ENCODE measurements around the gene CYP4X1. TPM values are rescaled to one million over a fixed set of nuclear protein-coding genes. Genes with fewer than 3 reads are reported as not detected.
"Not testable (repeated sequence)": the region's sequence is repeated elsewhere in the genome, so short reads cannot be mapped to it uniquely, and the experiment has no call there.

The CYP4X1 gene
- total and polyA plus RNA-seq, 7 experiments from 2014 or later = not detected

GRCh38 chr1:47031059-47031458 is 7.6 kb downstream of the CYP4X1 start:
- Histone ChIP-seq H3K4me1 (ENCODE audit: control insufficient read depth in 2 of 2, insufficient read depth in 2 of 2, low read length in 2 of 2) (no peaks in the 10 kb centered on the region), H3K36me3 (ENCODE audit: control insufficient read depth in 2 of 3, insufficient read depth in 3 of 3, low read length in 3 of 3) (no peaks in the 10 kb centered on the region), H3K4me3 (ENCODE audit: low read length) (no peak overlapping the region), H3K9me3 (ENCODE audit: control insufficient read depth in 2 of 3, low read length in 3 of 3) (no peaks in the 10 kb centered on the region), H3K27me3 (ENCODE audit: control insufficient read depth in 2 of 2, insufficient read depth in 2 of 2, low read length in 2 of 2) (no peaks in the 10 kb centered on the region), H3K27ac (ENCODE audit: low read depth, low read length) (no peak overlapping the region)
- Mint-ChIP-seq H3K27ac (no peak overlapping the region), H3K27me3 (peaks cover 17 to 31% (median 31%) of the 10 kb centered on the region in 5 donors), H3K4me3 (no peak overlapping the region), H3K36me3 (no peaks in the 10 kb centered on the region), H3K9me3 (no peaks in the 10 kb centered on the region), H3K4me1 (no peaks in the 10 kb centered on the region)
- ChIA-PET CTCF (no interaction called here), POLR2A (no interaction called here)
- no peak for ATAC-seq
- intact Hi-C loops (cut with micrococcal nuclease) = no loop called here
- DNase-seq = no peak

DNA sequence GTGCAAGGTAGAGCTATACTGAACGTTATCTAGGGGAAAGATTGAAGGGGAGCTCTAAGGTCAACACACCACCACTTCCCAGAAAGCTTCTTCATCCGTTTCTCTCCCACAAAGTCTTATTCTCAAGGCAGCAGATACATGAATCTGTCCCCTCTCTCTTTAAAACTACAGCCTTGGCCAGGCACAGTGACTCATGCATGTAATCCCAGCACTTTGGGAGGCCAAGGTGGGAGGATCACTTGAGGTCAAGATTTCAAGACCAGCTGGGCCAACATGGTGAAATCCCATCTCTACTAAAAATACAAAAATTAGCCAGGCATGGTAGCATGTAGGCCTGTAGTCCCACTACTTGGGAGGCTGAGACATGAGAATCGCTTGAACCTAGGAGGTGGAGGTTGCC is 8.1 kb downstream of the CYP4X1 start:
- ATAC-seq (no peak), DNase-seq (no peak)
- intact Hi-C loops (cut with micrococcal nuclease) = no loop called here
- no peak overlapping the region for H3K27ac Mint-ChIP-seq
- Histone ChIP-seq H3K27me3 (ENCODE audit: control insufficient read depth in 2 of 2, insufficient read depth in 2 of 2, low read length in 2 of 2) (no peaks in the 10 kb centered on the region), H3K27ac (ENCODE audit: low read depth, low read length) (no peak overlapping the region), H3K4me1 (ENCODE audit: control insufficient read depth in 2 of 2, insufficient read depth in 2 of 2, low read length in 2 of 2) (no peaks in the 10 kb centered on the region), H3K4me3 (ENCODE audit: low read length) (no peak overlapping the region), H3K36me3 (ENCODE audit: control insufficient read depth in 2 of 3, insufficient read depth in 3 of 3, low read length in 3 of 3) (no peaks in the 10 kb centered on the region), H3K9me3 (ENCODE audit: control insufficient read depth in 2 of 3, low read length in 3 of 3) (no peaks in the 10 kb centered on the region)
- peaks cover 17 to 31% (median 31%) of the 10 kb centered on the region in 5 donors for H3K27me3 Mint-ChIP-seq
- no peaks in the 10 kb centered on the region for H3K9me3 Mint-ChIP-seq
- H3K4me3 Mint-ChIP-seq = no peak overlapping the region
- no peaks in the 10 kb centered on the region for H3K4me1 Mint-ChIP-seq
- H3K36me3 Mint-ChIP-seq = no peaks in the 10 kb centered on the region
- ChIA-PET CTCF (no interaction called here), POLR2A (no interaction called here)

GRCh38 chr1:47036764-47037163 is 13.3 kb downstream of the CYP4X1 start:
- peaks cover 13 to 33% (median 19%) of the 10 kb centered on the region in 5 donors for H3K27me3 Mint-ChIP-seq
- intact Hi-C loops (cut with micrococcal nuclease) = no loop called here
- H3K4me1 Mint-ChIP-seq = no peaks in the 10 kb centered on the region
- no peaks in the 10 kb centered on the region for H3K36me3 ChIP-seq (ENCODE audit: control insufficient read depth in 2 of 3, insufficient read depth in 3 of 3, low read length in 3 of 3)
- H3K27ac Mint-ChIP-seq = no peak overlapping the region
- no peaks in the 10 kb centered on the region for H3K27me3 ChIP-seq (ENCODE audit: control insufficient read depth in 2 of 2, insufficient read depth in 2 of 2, low read length in 2 of 2)
- no peak overlapping the region for H3K4me3 ChIP-seq (ENCODE audit: low read length)
- no peak for ATAC-seq
- no peaks in the 10 kb centered on the region for H3K9me3 ChIP-seq (ENCODE audit: control insufficient read depth in 2 of 3, low read length in 3 of 3)
- DNase-seq = no peak
- H3K4me3 Mint-ChIP-seq = no peak overlapping the region
- H3K4me1 ChIP-seq (ENCODE audit: control insufficient read depth in 2 of 2, insufficient read depth in 2 of 2, low read length in 2 of 2) = no peaks in the 10 kb centered on the region
- no peaks in the 10 kb centered on the region for H3K36me3 Mint-ChIP-seq
- ChIA-PET CTCF (no interaction called here), POLR2A (interaction anchor here (0.7 kb wide), 1 partner anchor 667 kb away, joined by 3 read pairs; no protein-coding TSS in a partner anchor)
- H3K9me3 Mint-ChIP-seq = no peaks in the 10 kb centered on the region
- H3K27ac ChIP-seq (ENCODE audit: low read depth, low read length) = no peak overlapping the region

- no peaks in the 10 kb centered on the region for H3K4me1 ChIP-seq (ENCODE audit: control insufficient read depth in 2 of 2, insufficient read depth in 2 of 2, low read length in 2 of 2)
- no peaks in the 10 kb centered on the region for H3K9me3 ChIP-seq (ENCODE audit: control insufficient read depth in 2 of 3, low read length in 3 of 3)
- H3K27me3 Mint-ChIP-seq = peaks cover 22 to 54% (median 41%) of the 10 kb centered on the region in 5 donors
- H3K36me3 ChIP-seq (ENCODE audit: control insufficient read depth in 2 of 3, insufficient read depth in 3 of 3, low read length in 3 of 3) = no peaks in the 10 kb centered on the region
- POLR2A ChIA-PET = no interaction called here
- no peak overlapping the region for H3K27ac Mint-ChIP-seq
- no peak overlapping the region for H3K4me3 ChIP-seq (ENCODE audit: low read length)
- peaks cover 0 to 33% (median 8%) of the 10 kb centered on the region in 11 donors for H3K9me3 Mint-ChIP-seq
- intact Hi-C loops (cut with micrococcal nuclease) = no loop called here
- CTCF ChIA-PET = no interaction called here
- peaks cover 0 to 12% (median 0%) of the 10 kb centered on the region in 5 donors for H3K36me3 Mint-ChIP-seq
- H3K27me3 ChIP-seq (ENCODE audit: control insufficient read depth in 2 of 2, insufficient read depth in 2 of 2, low read length in 2 of 2) = no peaks in the 10 kb centered on the region
- no peak for ATAC-seq
- no peak overlapping the region for H3K4me3 Mint-ChIP-seq
- H3K27ac ChIP-seq (ENCODE audit: low read depth, low read length) = no peak overlapping the region
- H3K4me1 Mint-ChIP-seq = peaks cover 0 to 6% (median 0%) of the 10 kb centered on the region in 7 donors
- no peak for DNase-seq
Measured at GRCh38 chr1:47059376-47059775, 35.9 kb downstream of the CYP4X1 start.

- ChIA-PET CTCF (no interaction called here), POLR2A (no interaction called here)
- Mint-ChIP-seq H3K36me3 (peaks cover 0 to 3% (median 0%) of the 10 kb centered on the region in 5 donors), H3K9me3 (peaks cover 0 to 6% (median 0%) of the 10 kb centered on the region in 11 donors), H3K27ac (no peak within 1 kb of the TSS), H3K4me1 (no peaks in the 10 kb centered on the region), H3K4me3 (no peak within 1 kb of the TSS), H3K27me3 (peaks cover 14 to 40% (median 27%) of the 10 kb centered on the region in 5 donors)
- Histone ChIP-seq H3K36me3 (ENCODE audit: control insufficient read depth in 2 of 3, insufficient read depth in 3 of 3, low read length in 3 of 3) (no peaks in the 10 kb centered on the region), H3K9me3 (ENCODE audit: control insufficient read depth in 2 of 3, low read length in 3 of 3) (no peaks in the 10 kb centered on the region), H3K4me1 (ENCODE audit: control insufficient read depth in 2 of 2, insufficient read depth in 2 of 2, low read length in 2 of 2) (no peaks in the 10 kb centered on the region), H3K27me3 (ENCODE audit: control insufficient read depth in 2 of 2, insufficient read depth in 2 of 2, low read length in 2 of 2) (no peaks in the 10 kb centered on the region), H3K27ac (ENCODE audit: low read depth, low read length) (no peak within 1 kb of the TSS), H3K4me3 (ENCODE audit: low read length) (no peak within 1 kb of the TSS)
- ATAC-seq = no peak
- no peak for DNase-seq
- intact Hi-C loops (cut with micrococcal nuclease) = no loop called here
Measured at GRCh38 chr1:47067097-47067594, 43.7 kb downstream of the CYP4X1 start, which contains the start of gene CYP4Z1. Gene CYP4Z1, plus strand, starts transcription at chr1:47067231. Its CDS starts 260 bp downstream, at chr1:47067491.

GRCh38 chr1:47069080-47069479 is 45.6 kb downstream of the CYP4X1 start:
- ATAC-seq; H3K4me1 ChIP-seq (ENCODE audit: control insufficient read depth in 2 of 2, insufficient read depth in 2 of 2, low read length in 2 of 2); H3K27me3 ChIP-seq (ENCODE audit: control insufficient read depth in 2 of 2, insufficient read depth in 2 of 2, low read length in 2 of 2); H3K4me3 Mint-ChIP-seq; H3K27ac ChIP-seq (ENCODE audit: low read depth, low read length); DNase-seq; H3K9me3 Mint-ChIP-seq; intact Hi-C loops (cut with micrococcal nuclease); H3K4me1 Mint-ChIP-seq; H3K9me3 ChIP-seq (ENCODE audit: control insufficient read depth in 2 of 3, low read length in 3 of 3); H3K36me3 Mint-ChIP-seq; H3K4me3 ChIP-seq (ENCODE audit: low read length); POLR2A ChIA-PET; H3K27ac Mint-ChIP-seq; CTCF ChIA-PET; H3K36me3 ChIP-seq (ENCODE audit: control insufficient read depth in 2 of 3, insufficient read depth in 3 of 3, low read length in 3 of 3): not testable (repeated sequence)
- H3K27me3 Mint-ChIP-seq = peaks cover 7 to 29% (median 16%) of the 10 kb centered on the region in 5 donors

DNA sequence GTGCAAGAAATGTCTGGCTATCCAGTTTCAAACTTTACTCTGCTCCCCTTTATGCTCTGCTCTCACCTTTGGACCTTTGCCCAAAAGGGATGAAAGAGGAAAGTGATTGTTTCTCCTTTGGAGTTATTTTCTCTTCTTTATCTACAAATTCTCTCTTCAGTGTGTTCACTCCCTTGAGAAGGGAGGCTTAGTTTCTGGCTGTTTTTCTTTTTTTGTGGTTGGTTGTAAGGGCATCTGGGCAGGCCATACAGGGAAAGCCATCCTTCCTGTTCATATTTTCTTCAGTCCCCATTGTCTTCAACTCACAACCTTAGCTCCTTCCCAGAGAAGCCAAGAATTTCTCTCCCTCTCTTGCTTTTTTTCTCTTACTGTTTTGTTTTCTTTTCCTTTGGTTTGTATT is 46.0 kb downstream of the CYP4X1 start:
- intact Hi-C loops (cut with micrococcal nuclease); POLR2A ChIA-PET; H3K4me1 Mint-ChIP-seq; H3K4me3 ChIP-seq (ENCODE audit: low read length); H3K9me3 ChIP-seq (ENCODE audit: control insufficient read depth in 2 of 3, low read length in 3 of 3); DNase-seq; H3K27ac ChIP-seq (ENCODE audit: low read depth, low read length); H3K9me3 Mint-ChIP-seq; ATAC-seq; H3K36me3 Mint-ChIP-seq; H3K36me3 ChIP-seq (ENCODE audit: control insufficient read depth in 2 of 3, insufficient read depth in 3 of 3, low read length in 3 of 3); CTCF ChIA-PET; H3K27me3 ChIP-seq (ENCODE audit: control insufficient read depth in 2 of 2, insufficient read depth in 2 of 2, low read length in 2 of 2); H3K4me1 ChIP-seq (ENCODE audit: control insufficient read depth in 2 of 2, insufficient read depth in 2 of 2, low read length in 2 of 2); H3K4me3 Mint-ChIP-seq; H3K27ac Mint-ChIP-seq: not testable (repeated sequence)
- peaks cover 7 to 26% (median 16%) of the 10 kb centered on the region in 5 donors for H3K27me3 Mint-ChIP-seq
